HepG2 (cell line): ENCODE results near the gene CCNB1IP1. TPM values are rescaled to one million over a fixed set of nuclear protein-coding genes. Genes with fewer than 3 reads are reported as not detected.

ENCODE experiments used
- AHR ChIP-seq: IDR thresholded peaks from 2 replicates; pipeline ENCODE4 v1.6.1; 2018; ENCODE audit warnings: missing genetic modification reagents, missing compliant biosample characterization
- ARNTL ChIP-seq: sonication (generic); formaldehyde crosslinking; IDR thresholded peaks from 2 replicates; pipeline ENCODE4 v1.4.0; 2020; ENCODE audit warnings: mild to moderate bottlenecking, missing genetic modification reagents
- DMAP1 ChIP-seq: IDR thresholded peaks from 2 replicates; pipeline ENCODE4 v1.6.1; 2016
- DNMT3B ChIP-seq: conservative IDR thresholded peaks from 2 replicates; pipeline ENCODE4 v1.6.1; 2016; ENCODE audit warnings: missing biosample characterization, control low read depth
- FOXA1 ChIP-seq, 2 experiments: fragments of 450-650 bp in 1 of 2; sonication (generic) in 1 of 2; formaldehyde crosslinking in 1 of 2; IDR thresholded peaks; 2 replicates each; pipeline versions ENCODE4 v1.4.0 to v1.6.1; 2016 to 2020; ENCODE audit warnings: missing genetic modification reagents in 1 of 2
- IKZF1 ChIP-seq: fragments of 450-650 bp; IDR thresholded peaks from 2 replicates; pipeline ENCODE4 v1.7.1; 2016
- JUNB ChIP-seq: sonication (generic); formaldehyde crosslinking; IDR thresholded peaks from 2 replicates; pipeline ENCODE4 v1.8.0; 2022; ENCODE audit warnings: missing genetic modification reagents, mild to moderate bottlenecking, borderline replicate concordance
- KDM5A ChIP-seq: fragments of 200-600 bp; sonication (generic); IDR thresholded peaks from 2 replicates; pipeline ENCODE4 v1.7.0; 2018; ENCODE audit warnings: antibody characterized with exemption, mild to moderate bottlenecking, low read length, borderline replicate concordance
- MIXL1 ChIP-seq: IDR thresholded peaks from 2 replicates; pipeline ENCODE4 v1.6.1; 2016
- NCOA5 ChIP-seq: sonication (generic); formaldehyde crosslinking; IDR thresholded peaks from 2 replicates; pipeline ENCODE4 v1.4.0; 2020; ENCODE audit warnings: missing genetic modification reagents
- PRPF4 ChIP-seq: fragments of 200-400 bp; formaldehyde crosslinking; IDR thresholded peaks from 2 replicates; pipeline ENCODE4 v1.6.1; 2016; ENCODE audit warnings: low read length, low read depth; ENCODE audit not compliant: poor library complexity, severe bottlenecking
- REL ChIP-seq: sonication (generic); formaldehyde crosslinking; conservative IDR thresholded peaks from 2 replicates; pipeline ENCODE4 v1.8.0; 2022; ENCODE audit warnings: mild to moderate bottlenecking, missing genetic modification reagents, moderate library complexity
- REPIN1 ChIP-seq: sonication (generic); formaldehyde crosslinking; IDR thresholded peaks from 2 replicates; pipeline ENCODE4 v1.8.0; 2022; ENCODE audit warnings: missing genetic modification reagents, low read depth, mild to moderate bottlenecking, borderline replicate concordance
- RNF2 ChIP-seq: fragments of 450-650 bp; conservative IDR thresholded peaks from 2 replicates; pipeline ENCODE4 v1.6.1; 2016; ENCODE audit warnings: low read depth
- SP140L ChIP-seq: sonication (generic); formaldehyde crosslinking; IDR thresholded peaks from 2 replicates; pipeline ENCODE4 v1.4.0; 2020; ENCODE audit warnings: missing genetic modification reagents, borderline replicate concordance
- TMF1 ChIP-seq: sonication (generic); formaldehyde crosslinking; IDR thresholded peaks from 2 replicates; pipeline ENCODE4 v1.8.1; 2022; ENCODE audit warnings: low read depth, missing genetic modification reagents
- ZBTB3 ChIP-seq: sonication (generic); formaldehyde crosslinking; IDR thresholded peaks from 2 replicates; pipeline ENCODE4 v1.4.0; 2020; ENCODE audit warnings: low read depth, mild to moderate bottlenecking, moderate library complexity, missing genetic modification reagents, borderline replicate concordance
- ZFP36L2 ChIP-seq: sonication (generic); formaldehyde crosslinking; IDR thresholded peaks from 2 replicates; pipeline ENCODE4 v1.4.0; 2020; ENCODE audit warnings: missing genetic modification reagents
- ZNF431 ChIP-seq: sonication (generic); formaldehyde crosslinking; IDR thresholded peaks from 2 replicates; pipeline ENCODE4 v1.9.0; 2022; ENCODE audit warnings: missing genetic modification reagents, low read depth, mild to moderate bottlenecking, borderline replicate concordance
- ZNF547 ChIP-seq: sonication (generic); formaldehyde crosslinking; IDR thresholded peaks from 2 replicates; pipeline ENCODE4 v1.5.1; 2020; ENCODE audit warnings: mild to moderate bottlenecking, missing genetic modification reagents
- ZNF550 ChIP-seq: sonication (generic); formaldehyde crosslinking; IDR thresholded peaks from 2 replicates; pipeline ENCODE4 v1.4.0; 2020; ENCODE audit warnings: mild to moderate bottlenecking, missing genetic modification reagents, borderline replicate concordance
- ZNF652 ChIP-seq: IDR thresholded peaks from 2 replicates; pipeline ENCODE4 v1.6.1; 2016; ENCODE audit warnings: low read depth, borderline replicate concordance
- polyA plus RNA-seq, 8 experiments: library from polyadenylated mRNA; depleted of rRNA in 3 of 8; stranded (reverse) in 7 of 8; unstranded in 1 of 8; fragments of >200 nt; fragmentation: Illumina TruSeq in 4 of 8; extraction: Trizol in 4 of 8; gene quantifications; 2 replicates each; pipeline versions ENCODE4 v1.2.1 to v1.2.3, GENCODE V29; 2011 to 2016; ENCODE audit warnings: low read depth in 4 of 8, missing spikeins in 1 of 8, mixed read lengths in 1 of 8; ENCODE audit not compliant: insufficient read depth in 1 of 8
- total RNA-seq, 5 experiments: library from RNA; depleted of rRNA; stranded (reverse); fragments of >200 nt; fragmentation: Illumina TruSeq; extraction: Trizol; gene quantifications; 2 replicates each; pipeline ENCODE4 v1.2.3, GENCODE V29; 2016; ENCODE audit warnings: low read depth in 1 of 5
- TF ChIP-seq, protein P1 (sequence below): sonication (generic); formaldehyde crosslinking; IDR thresholded peaks from 2 replicates; pipeline ENCODE4 v1.5.1; 2020; ENCODE audit warnings: mild to moderate bottlenecking, missing genetic modification reagents, borderline replicate concordance
- TF ChIP-seq, protein P2 (sequence below): sonication (generic); formaldehyde crosslinking; IDR thresholded peaks from 2 replicates; pipeline ENCODE4 v1.4.0; 2020; ENCODE audit warnings: missing genetic modification reagents
- TF ChIP-seq, protein P3 (sequence below): sonication (generic); formaldehyde crosslinking; IDR thresholded peaks from 2 replicates; pipeline ENCODE4 v1.8.0; 2022; ENCODE audit warnings: mild to moderate bottlenecking, missing genetic modification reagents
- TF ChIP-seq, protein P4 (sequence below): sonication (generic); formaldehyde crosslinking; IDR thresholded peaks from 2 replicates; pipeline ENCODE4 v1.4.0; 2020; ENCODE audit warnings: missing genetic modification reagents, borderline replicate concordance

The CCNB1IP1 gene
- total and polyA plus RNA-seq, 2 of the 13 experiments (the other 11 are each of a cell fraction or from before 2014, with no cell fraction given) = 98.3 to 125 TPM

DNA sequence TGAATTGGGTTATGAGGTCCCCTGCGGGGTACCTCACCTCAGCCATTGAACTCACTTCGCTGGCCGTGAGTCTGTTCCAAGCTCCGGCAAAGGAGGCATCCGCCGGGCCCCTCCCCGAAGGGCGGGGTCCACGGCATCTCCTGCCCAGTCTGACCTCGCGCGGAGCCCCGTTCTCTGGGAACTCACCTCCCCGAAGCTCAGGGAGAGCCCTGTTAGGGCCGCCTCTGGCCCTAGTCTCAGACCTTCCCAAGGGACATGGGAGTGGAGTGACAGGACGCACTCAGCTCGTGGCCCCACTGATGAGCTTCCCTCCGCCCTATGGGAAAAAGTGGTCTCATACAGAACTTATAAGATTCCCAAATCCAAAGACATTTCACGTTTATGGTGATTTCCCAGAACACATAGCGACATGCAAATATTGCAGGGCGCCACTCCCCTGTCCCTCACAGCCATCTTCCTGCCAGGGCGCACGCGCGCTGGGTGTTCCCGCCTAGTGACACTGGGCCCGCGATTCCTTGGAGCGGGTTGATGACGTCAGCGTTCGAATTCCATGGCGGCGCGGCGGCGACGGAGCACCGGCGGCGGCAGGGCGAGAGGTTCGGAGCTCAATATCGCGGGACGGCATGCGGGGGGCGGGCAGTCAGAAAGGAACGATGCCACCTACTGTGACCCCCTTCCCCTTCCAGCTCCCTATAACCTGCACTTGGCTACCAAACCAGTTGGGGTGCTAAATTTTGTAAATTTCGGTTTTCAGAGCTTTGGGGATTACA lies 10.2 kb upstream of the CCNB1IP1 start, which contains the start of gene PARP2 (continued):
- TF ChIP-seq, protein P1, sequence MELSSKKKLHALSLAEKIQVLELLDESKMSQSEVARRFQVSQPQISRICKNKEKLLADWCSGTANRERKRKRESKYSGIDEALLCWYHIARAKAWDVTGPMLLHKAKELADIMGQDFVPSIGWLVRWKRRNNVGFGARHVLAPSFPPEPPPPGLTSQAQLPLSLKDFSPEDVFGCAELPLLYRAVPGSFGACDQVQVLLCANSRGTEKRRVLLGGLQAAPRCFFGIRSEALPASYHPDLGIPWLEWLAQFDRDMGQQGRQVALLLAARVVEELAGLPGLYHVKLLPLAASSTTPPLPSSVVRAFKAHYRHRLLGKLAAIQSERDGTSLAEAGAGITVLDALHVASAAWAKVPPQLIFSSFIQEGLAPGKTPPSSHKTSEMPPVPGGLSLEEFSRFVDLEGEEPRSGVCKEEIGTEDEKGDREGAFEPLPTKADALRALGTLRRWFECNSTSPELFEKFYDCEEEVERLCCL (CRISPR knock-in tag) = no peak
- TF ChIP-seq AHR = peak; percentile 82; the same call in 1 of the 2 replicates
- TF ChIP-seq KDM5A = peak; percentile 83; the same call in 1 of the 2 replicates
- peak; percentile 67 for TF ChIP-seq ZNF547 (CRISPR knock-in tag)
- TF ChIP-seq ARNTL (CRISPR knock-in tag) = peak; percentile 87
- TF ChIP-seq SP140L (CRISPR knock-in tag) = peak; percentile 19; the same call in 1 of the 2 replicates
- no peak for TF ChIP-seq DNMT3B
- TF ChIP-seq PRPF4 = no peak
- TF ChIP-seq NCOA5 (CRISPR knock-in tag) = no peak
- TF ChIP-seq ZNF652 (CRISPR knock-in tag) = no peak; the same call in 1 of the 2 replicates
- TF ChIP-seq DMAP1 (CRISPR knock-in tag) = peak; percentile 95
- TF ChIP-seq IKZF1 = no peak
- TF ChIP-seq ZFP36L2 = no peak
- TF ChIP-seq REL = peak; percentile 93; the same call in 1 of the 2 replicates
- no peak; the same call in 1 of the 2 replicates for TF ChIP-seq JUNB (CRISPR knock-in tag)
- 0 out of 2 replicates have a peak, but pooled peaks have one; percentile 49 for TF ChIP-seq TMF1
- no peak for TF ChIP-seq ZNF550 (CRISPR knock-in tag)
- no peak for TF ChIP-seq FOXA1 (IDR thresholded peaks at IDR 0.05)
- TF ChIP-seq FOXA1 (CRISPR knock-in tag; IDR thresholded peaks at IDR 0.05) = peak; percentile 35; the same call in 1 of the 2 replicates
- TF ChIP-seq RNF2 = no peak
- peak; percentile 98 for TF ChIP-seq REPIN1 (CRISPR knock-in tag)
- TF ChIP-seq ZNF431 (CRISPR knock-in tag) = peak; percentile 83
- peak; percentile 96; the same call in 1 of the 2 replicates for TF ChIP-seq MIXL1 (CRISPR knock-in tag)
- TF ChIP-seq ZBTB3 (CRISPR knock-in tag) = peak; percentile 89
- TF ChIP-seq, protein P2, sequence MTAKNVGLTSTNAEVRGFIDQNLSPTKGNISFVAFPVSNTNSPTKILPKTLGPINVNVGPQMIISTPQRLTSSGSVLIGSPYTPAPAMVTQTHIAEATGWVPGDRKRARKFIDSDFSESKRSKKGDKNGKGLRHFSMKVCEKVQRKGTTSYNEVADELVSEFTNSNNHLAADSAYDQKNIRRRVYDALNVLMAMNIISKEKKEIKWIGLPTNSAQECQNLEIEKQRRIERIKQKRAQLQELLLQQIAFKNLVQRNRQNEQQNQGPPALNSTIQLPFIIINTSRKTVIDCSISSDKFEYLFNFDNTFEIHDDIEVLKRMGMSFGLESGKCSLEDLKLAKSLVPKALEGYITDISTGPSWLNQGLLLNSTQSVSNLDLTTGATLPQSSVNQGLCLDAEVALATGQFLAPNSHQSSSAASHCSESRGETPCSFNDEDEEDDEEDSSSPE (CRISPR knock-in tag) = peak; percentile 99
- TF ChIP-seq, protein P3, sequence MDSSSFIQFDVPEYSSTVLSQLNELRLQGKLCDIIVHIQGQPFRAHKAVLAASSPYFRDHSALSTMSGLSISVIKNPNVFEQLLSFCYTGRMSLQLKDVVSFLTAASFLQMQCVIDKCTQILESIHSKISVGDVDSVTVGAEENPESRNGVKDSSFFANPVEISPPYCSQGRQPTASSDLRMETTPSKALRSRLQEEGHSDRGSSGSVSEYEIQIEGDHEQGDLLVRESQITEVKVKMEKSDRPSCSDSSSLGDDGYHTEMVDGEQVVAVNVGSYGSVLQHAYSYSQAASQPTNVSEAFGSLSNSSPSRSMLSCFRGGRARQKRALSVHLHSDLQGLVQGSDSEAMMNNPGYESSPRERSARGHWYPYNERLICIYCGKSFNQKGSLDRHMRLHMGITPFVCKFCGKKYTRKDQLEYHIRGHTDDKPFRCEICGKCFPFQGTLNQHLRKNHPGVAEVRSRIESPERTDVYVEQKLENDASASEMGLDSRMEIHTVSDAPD (CRISPR knock-in tag) = peak; percentile 69; the same call in 1 of the 2 replicates
- TF ChIP-seq, protein P4, sequence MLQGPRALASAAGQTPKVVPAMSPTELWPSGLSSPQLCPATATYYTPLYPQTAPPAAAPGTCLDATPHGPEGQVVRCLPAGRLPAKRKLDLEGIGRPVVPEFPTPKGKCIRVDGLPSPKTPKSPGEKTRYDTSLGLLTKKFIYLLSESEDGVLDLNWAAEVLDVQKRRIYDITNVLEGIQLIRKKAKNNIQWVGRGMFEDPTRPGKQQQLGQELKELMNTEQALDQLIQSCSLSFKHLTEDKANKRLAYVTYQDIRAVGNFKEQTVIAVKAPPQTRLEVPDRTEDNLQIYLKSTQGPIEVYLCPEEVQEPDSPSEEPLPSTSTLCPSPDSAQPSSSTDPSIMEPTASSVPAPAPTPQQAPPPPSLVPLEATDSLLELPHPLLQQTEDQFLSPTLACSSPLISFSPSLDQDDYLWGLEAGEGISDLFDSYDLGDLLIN (CRISPR knock-in tag) = peak; percentile 91; the same call in 1 of the 2 replicates
